ENCODE measurements around the gene BDKRB2.

The BDKRB2 gene

GRCh38 chr14:96255501-96256366 lies 51.1 kb downstream of the BDKRB2 start, which contains the start of gene BDKRB1:
Gene BDKRB1, plus strand, starts transcription at chr14:96256210. Its CDS starts 7,473 bp downstream, at chr14:96263683.
- ATAC-seq = peak; percentile 76

GRCh38 chr14:96256407-96256806 lies 51.8 kb downstream of the BDKRB2 start:
- no peak for TF ChIP-seq TOX (CRISPR knock-in tag; IDR thresholded peaks at IDR 0.05; ENCODE audit: borderline replicate concordance)
- 0 out of 2 replicates have a peak, but pooled peaks have one; percentile 20 for TF ChIP-seq ZFP3 (CRISPR knock-in tag; IDR thresholded peaks at IDR 0.05)
- TF ChIP-seq ISL1 (CRISPR knock-in tag; IDR thresholded peaks at IDR 0.05) = no peak; the same call in 1 of the 2 replicates
- no peak for TF ChIP-seq OSR1 (CRISPR knock-in tag; IDR thresholded peaks at IDR 0.05)
- peak; percentile 67 for ATAC-seq

More at GRCh38 chr14:96255501-96256366, 51.1 kb downstream of the BDKRB2 start, which contains the start of gene BDKRB1:
- TF ChIP-seq ZFP3 (CRISPR knock-in tag; IDR thresholded peaks at IDR 0.05) (0 out of 2 replicates have a peak, but pooled peaks have one; percentile 58), CSDC2 (CRISPR knock-in tag; IDR thresholded peaks at IDR 0.05) (0 out of 2 replicates have a peak, but pooled peaks have one; percentile 31), ISL1 (CRISPR knock-in tag; IDR thresholded peaks at IDR 0.05) (peak; percentile 71; the same call in 1 of the 2 replicates), RARB (CRISPR knock-in tag; IDR thresholded peaks at IDR 0.05) (0 out of 2 replicates have a peak, but pooled peaks have one; percentile 39), TOX (CRISPR knock-in tag; IDR thresholded peaks at IDR 0.05; ENCODE audit: borderline replicate concordance) (0 out of 2 replicates have a peak, but pooled peaks have one; percentile 49), CSRNP3 (CRISPR knock-in tag; IDR thresholded peaks at IDR 0.05) (no peak)

- TF ChIP-seq ZNF8 (CRISPR knock-in tag; IDR thresholded peaks at IDR 0.05) = no peak
- no peak for TF ChIP-seq ZFP30 (CRISPR knock-in tag; IDR thresholded peaks at IDR 0.05)
- TF ChIP-seq CREB5 (CRISPR knock-in tag; IDR thresholded peaks at IDR 0.05; ENCODE audit: low read depth) = no peak
- no peak for TF ChIP-seq ZC3H10 (CRISPR knock-in tag; IDR thresholded peaks at IDR 0.05)
- no peak for TF ChIP-seq SNAI2 (CRISPR knock-in tag; IDR thresholded peaks at IDR 0.05)
- TF ChIP-seq TCF4 (CRISPR knock-in tag; IDR thresholded peaks at IDR 0.05; ENCODE audit: borderline replicate concordance) = no peak
- TF ChIP-seq ZNF70 (CRISPR knock-in tag; IDR thresholded peaks at IDR 0.05) = no peak
- TF ChIP-seq PATZ1 (CRISPR knock-in tag; IDR thresholded peaks at IDR 0.05; ENCODE audit: borderline replicate concordance) = no peak
- TF ChIP-seq OSR1 (CRISPR knock-in tag; IDR thresholded peaks at IDR 0.05) = no peak
- TF ChIP-seq ARNTL (CRISPR knock-in tag; IDR thresholded peaks at IDR 0.05; ENCODE audit: borderline replicate concordance, low read depth) = no peak
- TF ChIP-seq ESRRG (CRISPR knock-in tag; IDR thresholded peaks at IDR 0.05) = no peak
- TF ChIP-seq CSDC2 (CRISPR knock-in tag; IDR thresholded peaks at IDR 0.05) = no peak
- TF ChIP-seq RARB (CRISPR knock-in tag; IDR thresholded peaks at IDR 0.05) = no peak
- no peak for TF ChIP-seq POU6F1 (CRISPR knock-in tag; IDR thresholded peaks at IDR 0.05; ENCODE audit: borderline replicate concordance, low read depth)
- no peak for ATAC-seq
Measured at GRCh38 chr14:96257056-96257455, 52.4 kb downstream of the BDKRB2 start.

- no peak for ATAC-seq
- no peak for TF ChIP-seq POU6F1 (CRISPR knock-in tag; IDR thresholded peaks at IDR 0.05; ENCODE audit: borderline replicate concordance, low read depth)
- TF ChIP-seq CREB5 (CRISPR knock-in tag; IDR thresholded peaks at IDR 0.05; ENCODE audit: low read depth) = no peak
- TF ChIP-seq ZNF565 (CRISPR knock-in tag; conservative IDR thresholded peaks at IDR 0.05; ENCODE audit: low read depth) = no peak
- TF ChIP-seq ISL1 (CRISPR knock-in tag; IDR thresholded peaks at IDR 0.05) = no peak
- no peak for TF ChIP-seq TOX (CRISPR knock-in tag; IDR thresholded peaks at IDR 0.05; ENCODE audit: borderline replicate concordance)
- no peak for TF ChIP-seq OSR1 (CRISPR knock-in tag; IDR thresholded peaks at IDR 0.05)
- no peak for TF ChIP-seq PPARA (CRISPR knock-in tag; IDR thresholded peaks at IDR 0.05; ENCODE audit: borderline replicate concordance)
- no peak for TF ChIP-seq PATZ1 (CRISPR knock-in tag; IDR thresholded peaks at IDR 0.05; ENCODE audit: borderline replicate concordance)
- TF ChIP-seq ZFP3 (CRISPR knock-in tag; IDR thresholded peaks at IDR 0.05) = no peak
- TF ChIP-seq GLIS3 (CRISPR knock-in tag; IDR thresholded peaks at IDR 0.05) = no peak
- no peak for TF ChIP-seq RARB (CRISPR knock-in tag; IDR thresholded peaks at IDR 0.05)
Measured at GRCh38 chr14:96257900-96258299, 53.3 kb downstream of the BDKRB2 start.

All from SK-N-SH treated with all-trans-retinoic acid at 6 μM for 48 hours (cell line).